Loucy (cell line): ENCODE measurements around the gene S1PR5.
A peak's percentile ranks its signal among the peaks of the same experiment; 100 is the strongest.

ENCODE experiments used
- H2AFZ ChIP-seq: fragments of 200-600 bp; sonication (generic); 2 replicates; pipeline ENCODE4 v1.6.0; 2016; ENCODE audit warnings: antibody characterized with exemption, mild to moderate bottlenecking, low read length, moderate library complexity
- H3F3A ChIP-seq: fragments of 200-600 bp; 2 replicates; pipeline ENCODE4 v1.6.0; 2016; ENCODE audit warnings: antibody characterized with exemption, low read depth, mild to moderate bottlenecking
- H3K27me3 ChIP-seq: fragments of 200-600 bp; sonication (generic); 2 replicates; pipeline ENCODE4 v1.6.1; 2014; ENCODE audit warnings: low read length, mild to moderate bottlenecking; ENCODE audit not compliant: insufficient read depth, poor library complexity, severe bottlenecking
- H3K36me3 ChIP-seq: fragments of 200-600 bp; sonication (generic); 2 replicates; pipeline ENCODE4 v1.6.1; 2016; ENCODE audit warnings: low read length; ENCODE audit not compliant: insufficient read depth
- H3K4me1 ChIP-seq: fragments of 200-600 bp; sonication (generic); 2 replicates; pipeline ENCODE4 v1.5.1; 2014; ENCODE audit warnings: low read length, mild to moderate bottlenecking; ENCODE audit not compliant: insufficient read depth, poor library complexity, severe bottlenecking
- H3K4me2 ChIP-seq: fragments of 200-600 bp; sonication (generic); 2 replicates; pipeline ENCODE4 v1.6.0; 2014; ENCODE audit warnings: antibody characterized with exemption, low read length, low read depth, mild to moderate bottlenecking; ENCODE audit not compliant: poor library complexity, severe bottlenecking
- H3K4me3 ChIP-seq: fragments of 200-600 bp; sonication (generic); 2 replicates; pipeline ENCODE4 v1.5.1; 2014; ENCODE audit warnings: low read length, mild to moderate bottlenecking, mixed read lengths; ENCODE audit not compliant: poor library complexity, severe bottlenecking
- H3K79me2 ChIP-seq: fragments of 200-600 bp; sonication (generic); 2 replicates; pipeline ENCODE4 v1.6.1; 2014; ENCODE audit warnings: low read length; ENCODE audit not compliant: insufficient read depth
- H3K9ac ChIP-seq: fragments of 200-600 bp; sonication (generic); 2 replicates; pipeline ENCODE4 v1.6.0; 2014; ENCODE audit warnings: mild to moderate bottlenecking, low read depth, low read length, moderate library complexity; ENCODE audit not compliant: poor library complexity, severe bottlenecking
- H3K9me2 ChIP-seq: fragments of 200-600 bp; sonication (generic); replicated peaks from 2 replicates; pipeline ENCODE4 v1.6.1; 2016; ENCODE audit warnings: low read depth, low read length, mixed read lengths
- H3K9me3 ChIP-seq: fragments of 200-600 bp; sonication (generic); 2 replicates; pipeline ENCODE4 v1.6.1; 2014; ENCODE audit warnings: mild to moderate bottlenecking, antibody characterized with exemption, low read length, low read depth; ENCODE audit not compliant: insufficient read depth
- H4K20me1 ChIP-seq: fragments of 200-600 bp; sonication (generic); 2 replicates; pipeline ENCODE4 v1.6.0; 2014; ENCODE audit warnings: antibody characterized with exemption, low read length, mild to moderate bottlenecking; ENCODE audit not compliant: insufficient read depth, poor library complexity, severe bottlenecking
- CTCF ChIP-seq: fragments of 200-600 bp; sonication (generic); conservative IDR thresholded peaks from 2 replicates; pipeline ENCODE4 v1.5.1; 2014; ENCODE audit warnings: mild to moderate bottlenecking, antibody characterized with exemption, low read length
- EZH2phosphoT487 ChIP-seq: fragments of 200-600 bp; IDR thresholded peaks from 2 replicates; pipeline ENCODE4 v1.6.1; 2018; ENCODE audit warnings: antibody characterized with exemption, mild to moderate bottlenecking, moderate library complexity, borderline replicate concordance

The S1PR5 gene

GRCh38 chr19:10514211-10515145, 2.8 kb downstream of the S1PR5 start:
- no peaks in the 10 kb centered on the region for H3K79me2 ChIP-seq
- no peaks in the 10 kb centered on the region for H4K20me1 ChIP-seq
- no peak overlapping the region for H2AFZ ChIP-seq
- no peak for TF ChIP-seq CTCF
- TF ChIP-seq EZH2phosphoT487 = no peak
- no peaks in the 10 kb centered on the region for H3K27me3 ChIP-seq
- peaks cover 4% of the 10 kb centered on the region for H3K4me1 ChIP-seq
- no peak overlapping the region for H3K4me3 ChIP-seq
- no peak overlapping the region for H3K9ac ChIP-seq
- H3K9me3 ChIP-seq = no peaks in the 10 kb centered on the region
- no peaks in the 10 kb centered on the region for H3F3A ChIP-seq
- H3K36me3 ChIP-seq = no peaks in the 10 kb centered on the region
- no peak overlapping the region for H3K4me2 ChIP-seq
- no peaks in the 10 kb centered on the region for H3K9me2 ChIP-seq

- no peaks in the 10 kb centered on the region for H3F3A ChIP-seq
- H3K9ac ChIP-seq = no peak overlapping the region
- H3K4me2 ChIP-seq = no peak overlapping the region
- TF ChIP-seq CTCF (no peak), EZH2phosphoT487 (no peak)
- peaks cover 11% of the 10 kb centered on the region for H3K4me1 ChIP-seq
- H3K9me3 ChIP-seq = no peaks in the 10 kb centered on the region
- no peaks in the 10 kb centered on the region for H3K36me3 ChIP-seq
- no peak overlapping the region for H3K4me3 ChIP-seq
- no peaks in the 10 kb centered on the region for H3K27me3 ChIP-seq
- no peaks in the 10 kb centered on the region for H4K20me1 ChIP-seq
- H3K79me2 ChIP-seq = no peaks in the 10 kb centered on the region
- H2AFZ ChIP-seq = no peak overlapping the region
- H3K9me2 ChIP-seq = no peaks in the 10 kb centered on the region
Measured at GRCh38 chr19:10513223-10513622, 4.0 kb downstream of the S1PR5 start.

- H3K36me3 ChIP-seq = no peaks in the 10 kb centered on the region
- no peaks in the 10 kb centered on the region for H3F3A ChIP-seq
- TF ChIP-seq EZH2phosphoT487 (no peak), CTCF (peak; percentile 66)
- no peaks in the 10 kb centered on the region for H3K27me3 ChIP-seq
- no peaks in the 10 kb centered on the region for H3K79me2 ChIP-seq
- H3K9me2 ChIP-seq = no peaks in the 10 kb centered on the region
- peaks cover 7% of the 10 kb centered on the region for H3K4me1 ChIP-seq
- peak overlapping the region; percentile 27 for H3K4me2 ChIP-seq
- H3K4me3 ChIP-seq = no peak overlapping the region
- H3K9ac ChIP-seq = no peak overlapping the region
- H4K20me1 ChIP-seq = no peaks in the 10 kb centered on the region
- peak overlapping the region; percentile 62 for H2AFZ ChIP-seq
- H3K9me3 ChIP-seq = no peaks in the 10 kb centered on the region
Measured at GRCh38 chr19:10510301-10510802, 6.9 kb downstream of the S1PR5 start.
